HepG2 (cell line): ENCODE results near the gene IGSF21. TPM values are rescaled to one million over a fixed set of nuclear protein-coding genes. Genes with fewer than 3 reads are reported as not detected.

Experiments used
- FOXP4 ChIP-seq: sonication (generic); formaldehyde crosslinking; IDR thresholded peaks from 2 replicates; pipeline ENCODE4 v1.4.0; 2020; ENCODE audit warnings: missing genetic modification reagents
- KLF15 ChIP-seq: sonication (generic); formaldehyde crosslinking; IDR thresholded peaks from 2 replicates; pipeline ENCODE4 v1.8.1; 2023; ENCODE audit warnings: borderline replicate concordance, mild to moderate bottlenecking, inconsistent platforms, missing genetic modification reagents, mixed read lengths
- MATR3 ChIP-seq: sonication (generic); formaldehyde crosslinking; IDR thresholded peaks from 2 replicates; pipeline ENCODE4 v1.4.0; 2020; ENCODE audit warnings: missing genetic modification reagents
- NR2F2 ChIP-seq: IDR thresholded peaks from 2 replicates; pipeline ENCODE4 v1.6.1; 2012; ENCODE audit warnings: low read depth, inconsistent platforms, borderline replicate concordance
- REL ChIP-seq: sonication (generic); formaldehyde crosslinking; conservative IDR thresholded peaks from 2 replicates; pipeline ENCODE4 v1.8.0; 2022; ENCODE audit warnings: mild to moderate bottlenecking, missing genetic modification reagents, moderate library complexity
- ZFP36L2 ChIP-seq: sonication (generic); formaldehyde crosslinking; IDR thresholded peaks from 2 replicates; pipeline ENCODE4 v1.4.0; 2020; ENCODE audit warnings: missing genetic modification reagents
- ZHX1 ChIP-seq: sonication (generic); formaldehyde crosslinking; IDR thresholded peaks from 2 replicates; pipeline ENCODE4 v1.8.1; 2022; ENCODE audit warnings: low read depth, mild to moderate bottlenecking, missing genetic modification reagents
- ZNF17 ChIP-seq: sonication (generic); formaldehyde crosslinking; IDR thresholded peaks from 2 replicates; pipeline ENCODE4 v1.5.0; 2020; ENCODE audit warnings: mild to moderate bottlenecking, missing genetic modification reagents
- ZNF234 ChIP-seq: sonication (generic); formaldehyde crosslinking; conservative IDR thresholded peaks from 2 replicates; pipeline ENCODE4 v1.5.1; 2020; ENCODE audit warnings: mild to moderate bottlenecking, missing genetic modification reagents
- ZNF501 ChIP-seq: sonication (generic); formaldehyde crosslinking; IDR thresholded peaks from 2 replicates; pipeline ENCODE4 v1.5.1; 2020; ENCODE audit warnings: mild to moderate bottlenecking, moderate library complexity, missing genetic modification reagents
- ZNF549 ChIP-seq: sonication (generic); formaldehyde crosslinking; IDR thresholded peaks from 2 replicates; pipeline ENCODE4 v1.5.0; 2020; ENCODE audit warnings: missing genetic modification reagents
- ZNF550 ChIP-seq: sonication (generic); formaldehyde crosslinking; IDR thresholded peaks from 2 replicates; pipeline ENCODE4 v1.4.0; 2020; ENCODE audit warnings: mild to moderate bottlenecking, missing genetic modification reagents, borderline replicate concordance
- ZNF772 ChIP-seq: sonication (generic); formaldehyde crosslinking; IDR thresholded peaks from 2 replicates; pipeline ENCODE4 v1.5.0; 2020; ENCODE audit warnings: mild to moderate bottlenecking, missing genetic modification reagents
- ZSCAN25 ChIP-seq: sonication (generic); formaldehyde crosslinking; IDR thresholded peaks from 2 replicates; pipeline ENCODE4 v1.8.0; 2022; ENCODE audit warnings: mild to moderate bottlenecking, missing genetic modification reagents
- polyA plus RNA-seq, 8 experiments: library from polyadenylated mRNA; depleted of rRNA in 3 of 8; stranded (reverse) in 7 of 8; unstranded in 1 of 8; fragments of >200 nt; fragmentation: Illumina TruSeq in 4 of 8; extraction: Trizol in 4 of 8; gene quantifications; 2 replicates each; pipeline versions ENCODE4 v1.2.1 to v1.2.3, GENCODE V29; 2011 to 2016; ENCODE audit warnings: low read depth in 4 of 8, missing spikeins in 1 of 8, mixed read lengths in 1 of 8; ENCODE audit not compliant: insufficient read depth in 1 of 8
- total RNA-seq, 5 experiments: library from RNA; depleted of rRNA; stranded (reverse); fragments of >200 nt; fragmentation: Illumina TruSeq; extraction: Trizol; gene quantifications; 2 replicates each; pipeline ENCODE4 v1.2.3, GENCODE V29; 2016; ENCODE audit warnings: low read depth in 1 of 5
- TF ChIP-seq, protein P1 (sequence below): IDR thresholded peaks from 2 replicates; pipeline ENCODE4 v1.6.1; 2012; ENCODE audit warnings: low read length, improper control_type of control experiment
- TF ChIP-seq, protein P2 (sequence below): sonication (generic); formaldehyde crosslinking; IDR thresholded peaks from 2 replicates; pipeline ENCODE4 v1.4.0; 2020; ENCODE audit warnings: mild to moderate bottlenecking, missing genetic modification reagents
- TF ChIP-seq, protein P3 (sequence below): sonication (generic); formaldehyde crosslinking; IDR thresholded peaks from 2 replicates; pipeline ENCODE4 v1.4.0; 2020; ENCODE audit warnings: missing genetic modification reagents, low read depth, mild to moderate bottlenecking, borderline replicate concordance
- TF ChIP-seq, protein P4 (sequence below): IDR thresholded peaks from 2 replicates; pipeline ENCODE4 v1.6.1; 2016

The IGSF21 gene
- total and polyA plus RNA-seq, 2 of the 13 experiments (the other 11 are each of a cell fraction or from before 2014, with no cell fraction given) = not detected

GRCh38 chr1:18256282-18257235, 149.0 kb downstream of the IGSF21 start (continued):
- TF ChIP-seq NR2F2 = no peak
- TF ChIP-seq, protein P1, sequence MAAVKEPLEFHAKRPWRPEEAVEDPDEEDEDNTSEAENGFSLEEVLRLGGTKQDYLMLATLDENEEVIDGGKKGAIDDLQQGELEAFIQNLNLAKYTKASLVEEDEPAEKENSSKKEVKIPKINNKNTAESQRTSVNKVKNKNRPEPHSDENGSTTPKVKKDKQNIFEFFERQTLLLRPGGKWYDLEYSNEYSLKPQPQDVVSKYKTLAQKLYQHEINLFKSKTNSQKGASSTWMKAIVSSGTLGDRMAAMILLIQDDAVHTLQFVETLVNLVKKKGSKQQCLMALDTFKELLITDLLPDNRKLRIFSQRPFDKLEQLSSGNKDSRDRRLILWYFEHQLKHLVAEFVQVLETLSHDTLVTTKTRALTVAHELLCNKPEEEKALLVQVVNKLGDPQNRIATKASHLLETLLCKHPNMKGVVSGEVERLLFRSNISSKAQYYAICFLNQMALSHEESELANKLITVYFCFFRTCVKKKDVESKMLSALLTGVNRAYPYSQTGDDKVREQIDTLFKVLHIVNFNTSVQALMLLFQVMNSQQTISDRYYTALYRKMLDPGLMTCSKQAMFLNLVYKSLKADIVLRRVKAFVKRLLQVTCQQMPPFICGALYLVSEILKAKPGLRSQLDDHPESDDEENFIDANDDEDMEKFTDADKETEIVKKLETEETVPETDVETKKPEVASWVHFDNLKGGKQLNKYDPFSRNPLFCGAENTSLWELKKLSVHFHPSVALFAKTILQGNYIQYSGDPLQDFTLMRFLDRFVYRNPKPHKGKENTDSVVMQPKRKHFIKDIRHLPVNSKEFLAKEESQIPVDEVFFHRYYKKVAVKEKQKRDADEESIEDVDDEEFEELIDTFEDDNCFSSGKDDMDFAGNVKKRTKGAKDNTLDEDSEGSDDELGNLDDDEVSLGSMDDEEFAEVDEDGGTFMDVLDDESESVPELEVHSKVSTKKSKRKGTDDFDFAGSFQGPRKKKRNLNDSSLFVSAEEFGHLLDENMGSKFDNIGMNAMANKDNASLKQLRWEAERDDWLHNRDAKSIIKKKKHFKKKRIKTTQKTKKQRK = no peak
- no peak for TF ChIP-seq REL (CRISPR knock-in tag)
- TF ChIP-seq ZNF234 = no peak
- no peak for TF ChIP-seq ZNF17 (CRISPR knock-in tag)
- no peak for TF ChIP-seq ZFP36L2 (CRISPR knock-in tag)
- no peak for TF ChIP-seq ZNF501 (CRISPR knock-in tag)
- TF ChIP-seq, protein P2, sequence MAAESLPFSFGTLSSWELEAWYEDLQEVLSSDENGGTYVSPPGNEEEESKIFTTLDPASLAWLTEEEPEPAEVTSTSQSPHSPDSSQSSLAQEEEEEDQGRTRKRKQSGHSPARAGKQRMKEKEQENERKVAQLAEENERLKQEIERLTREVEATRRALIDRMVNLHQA (CRISPR knock-in tag) = no peak
- TF ChIP-seq, protein P3, sequence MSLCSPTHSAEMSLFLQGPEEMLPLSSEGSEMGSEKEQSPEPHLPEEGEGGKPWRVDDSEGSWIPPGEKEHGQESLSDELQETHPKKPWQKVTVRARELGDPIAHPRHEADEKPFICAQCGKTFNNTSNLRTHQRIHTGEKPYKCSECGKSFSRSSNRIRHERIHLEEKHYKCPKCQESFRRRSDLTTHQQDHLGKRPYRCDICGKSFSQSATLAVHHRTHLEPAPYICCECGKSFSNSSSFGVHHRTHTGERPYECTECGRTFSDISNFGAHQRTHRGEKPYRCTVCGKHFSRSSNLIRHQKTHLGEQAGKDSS (CRISPR knock-in tag) = no peak
- TF ChIP-seq ZNF772 (CRISPR knock-in tag) = no peak
- TF ChIP-seq ZNF550 = no peak
- no peak for TF ChIP-seq FOXP4
- TF ChIP-seq KLF15 (CRISPR knock-in tag) = no peak
- no peak for TF ChIP-seq ZSCAN25
- TF ChIP-seq ZHX1 (CRISPR knock-in tag) = no peak
- no peak for TF ChIP-seq MATR3 (CRISPR knock-in tag)
- TF ChIP-seq ZNF549 (CRISPR knock-in tag) = no peak
- TF ChIP-seq, protein P4, sequence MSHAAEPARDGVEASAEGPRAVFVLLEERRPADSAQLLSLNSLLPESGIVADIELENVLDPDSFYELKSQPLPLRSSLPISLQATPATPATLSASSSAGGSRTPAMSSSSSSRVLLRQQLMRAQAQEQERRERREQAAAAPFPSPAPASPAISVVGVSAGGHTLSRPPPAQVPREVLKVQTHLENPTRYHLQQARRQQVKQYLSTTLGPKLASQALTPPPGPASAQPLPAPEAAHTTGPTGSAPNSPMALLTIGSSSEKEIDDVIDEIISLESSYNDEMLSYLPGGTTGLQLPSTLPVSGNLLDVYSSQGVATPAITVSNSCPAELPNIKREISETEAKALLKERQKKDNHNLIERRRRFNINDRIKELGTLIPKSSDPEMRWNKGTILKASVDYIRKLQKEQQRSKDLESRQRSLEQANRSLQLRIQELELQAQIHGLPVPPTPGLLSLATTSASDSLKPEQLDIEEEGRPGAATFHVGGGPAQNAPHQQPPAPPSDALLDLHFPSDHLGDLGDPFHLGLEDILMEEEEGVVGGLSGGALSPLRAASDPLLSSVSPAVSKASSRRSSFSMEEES (CRISPR knock-in tag) = peak; percentile 66; the same call in 1 of the 2 replicates
